Measurements from ENCODE around the gene CLIC6. TPM values are rescaled to one million over a fixed set of nuclear protein-coding genes. Genes with fewer than 3 reads are reported as not detected.

Gene CLIC6
- total RNA-seq, 1 donor from 2014 or later, result 17.6 TPM

- DNase-seq (ENCODE audit: extremely low spot score, unreplicated experiment), result no peak
- H3K27me3 Mint-ChIP-seq, result peaks cover 10% of the 10 kb centered on the region
- H3K36me3 Mint-ChIP-seq, result no peaks in the 10 kb centered on the region
- no peaks in the 10 kb centered on the region for H3K9me3 Mint-ChIP-seq
- no peak overlapping the region for H3K4me3 Mint-ChIP-seq
- H3K4me1 Mint-ChIP-seq (ENCODE audit: unreplicated experiment), result no peaks in the 10 kb centered on the region
- TF ChIP-seq, protein P1, sequence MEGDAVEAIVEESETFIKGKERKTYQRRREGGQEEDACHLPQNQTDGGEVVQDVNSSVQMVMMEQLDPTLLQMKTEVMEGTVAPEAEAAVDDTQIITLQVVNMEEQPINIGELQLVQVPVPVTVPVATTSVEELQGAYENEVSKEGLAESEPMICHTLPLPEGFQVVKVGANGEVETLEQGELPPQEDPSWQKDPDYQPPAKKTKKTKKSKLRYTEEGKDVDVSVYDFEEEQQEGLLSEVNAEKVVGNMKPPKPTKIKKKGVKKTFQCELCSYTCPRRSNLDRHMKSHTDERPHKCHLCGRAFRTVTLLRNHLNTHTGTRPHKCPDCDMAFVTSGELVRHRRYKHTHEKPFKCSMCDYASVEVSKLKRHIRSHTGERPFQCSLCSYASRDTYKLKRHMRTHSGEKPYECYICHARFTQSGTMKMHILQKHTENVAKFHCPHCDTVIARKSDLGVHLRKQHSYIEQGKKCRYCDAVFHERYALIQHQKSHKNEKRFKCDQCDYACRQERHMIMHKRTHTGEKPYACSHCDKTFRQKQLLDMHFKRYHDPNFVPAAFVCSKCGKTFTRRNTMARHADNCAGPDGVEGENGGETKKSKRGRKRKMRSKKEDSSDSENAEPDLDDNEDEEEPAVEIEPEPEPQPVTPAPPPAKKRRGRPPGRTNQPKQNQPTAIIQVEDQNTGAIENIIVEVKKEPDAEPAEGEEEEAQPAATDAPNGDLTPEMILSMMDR (conservative IDR thresholded peaks at IDR 0.05), result no peak
- no peak overlapping the region for H3K27ac Mint-ChIP-seq
Measured at GRCh38 chr21:34701726-34702125, 32.9 kb downstream of the CLIC6 start.

GRCh38 chr21:34702341-34703170 is 33.8 kb downstream of the CLIC6 start:
- Mint-ChIP-seq H3K9me3 (no peaks in the 10 kb centered on the region), H3K4me3 (no peak overlapping the region), H3K36me3 (no peaks in the 10 kb centered on the region), H3K4me1 (ENCODE audit: unreplicated experiment) (no peaks in the 10 kb centered on the region), H3K27ac (no peak overlapping the region), H3K27me3 (peaks cover 10% of the 10 kb centered on the region)
- DNase-seq (ENCODE audit: extremely low spot score, unreplicated experiment), result no peak
- TF ChIP-seq, protein P1 (conservative IDR thresholded peaks at IDR 0.05), result no peak

- no peaks in the 10 kb centered on the region for H3K9me3 Mint-ChIP-seq
- H3K4me1 Mint-ChIP-seq (ENCODE audit: unreplicated experiment), result no peaks in the 10 kb centered on the region
Measured at GRCh38 chr21:34703571-34703970, 34.8 kb downstream of the CLIC6 start.

GRCh38 chr21:34704119-34704518 is 35.3 kb downstream of the CLIC6 start:
- H3K9me3 Mint-ChIP-seq, result no peaks in the 10 kb centered on the region
- no peaks in the 10 kb centered on the region for H3K36me3 Mint-ChIP-seq
- TF ChIP-seq, protein P1 (conservative IDR thresholded peaks at IDR 0.05), result no peak
- H3K27me3 Mint-ChIP-seq, result peaks cover 16% of the 10 kb centered on the region
- no peak for DNase-seq (ENCODE audit: extremely low spot score, unreplicated experiment)
- no peak overlapping the region for H3K27ac Mint-ChIP-seq
- no peaks in the 10 kb centered on the region for H3K4me1 Mint-ChIP-seq (ENCODE audit: unreplicated experiment)
- H3K4me3 Mint-ChIP-seq, result no peak overlapping the region

More at GRCh38 chr21:34703571-34703970, 34.8 kb downstream of the CLIC6 start:
- DNase-seq (ENCODE audit: extremely low spot score, unreplicated experiment), result no peak
- H3K4me3 Mint-ChIP-seq, result no peak overlapping the region
- no peak overlapping the region for H3K27ac Mint-ChIP-seq
- H3K27me3 Mint-ChIP-seq, result peaks cover 14% of the 10 kb centered on the region
- TF ChIP-seq, protein P1 (conservative IDR thresholded peaks at IDR 0.05), result no peak
- H3K36me3 Mint-ChIP-seq, result no peaks in the 10 kb centered on the region

- H3K4me1 Mint-ChIP-seq (ENCODE audit: unreplicated experiment), result no peaks in the 10 kb centered on the region
- H3K27ac Mint-ChIP-seq, result no peak overlapping the region
- peaks cover 16% of the 10 kb centered on the region for H3K27me3 Mint-ChIP-seq
- H3K4me3 Mint-ChIP-seq, result no peak overlapping the region
- H3K9me3 Mint-ChIP-seq, result no peaks in the 10 kb centered on the region
- TF ChIP-seq, protein P1 (conservative IDR thresholded peaks at IDR 0.05), result no peak
- DNase-seq (ENCODE audit: extremely low spot score, unreplicated experiment), result no peak
- no peaks in the 10 kb centered on the region for H3K36me3 Mint-ChIP-seq
Measured at GRCh38 chr21:34705011-34705410, 36.2 kb downstream of the CLIC6 start.
